Loucy (cell line): ENCODE measurements around the gene EHD2.

ENCODE experiments used
- H2AFZ ChIP-seq: fragments of 200-600 bp; sonication (generic); 2 replicates; pipeline ENCODE4 v1.6.0; 2016; ENCODE audit warnings: antibody characterized with exemption, mild to moderate bottlenecking, low read length, moderate library complexity
- H3F3A ChIP-seq: fragments of 200-600 bp; 2 replicates; pipeline ENCODE4 v1.6.0; 2016; ENCODE audit warnings: antibody characterized with exemption, low read depth, mild to moderate bottlenecking
- H3K27me3 ChIP-seq: fragments of 200-600 bp; sonication (generic); 2 replicates; pipeline ENCODE4 v1.6.1; 2014; ENCODE audit warnings: low read length, mild to moderate bottlenecking; ENCODE audit not compliant: insufficient read depth, poor library complexity, severe bottlenecking
- H3K36me3 ChIP-seq: fragments of 200-600 bp; sonication (generic); 2 replicates; pipeline ENCODE4 v1.6.1; 2016; ENCODE audit warnings: low read length; ENCODE audit not compliant: insufficient read depth
- H3K4me1 ChIP-seq: fragments of 200-600 bp; sonication (generic); 2 replicates; pipeline ENCODE4 v1.5.1; 2014; ENCODE audit warnings: low read length, mild to moderate bottlenecking; ENCODE audit not compliant: insufficient read depth, poor library complexity, severe bottlenecking
- H3K4me2 ChIP-seq: fragments of 200-600 bp; sonication (generic); 2 replicates; pipeline ENCODE4 v1.6.0; 2014; ENCODE audit warnings: antibody characterized with exemption, low read length, low read depth, mild to moderate bottlenecking; ENCODE audit not compliant: poor library complexity, severe bottlenecking
- H3K4me3 ChIP-seq: fragments of 200-600 bp; sonication (generic); 2 replicates; pipeline ENCODE4 v1.5.1; 2014; ENCODE audit warnings: low read length, mild to moderate bottlenecking, mixed read lengths; ENCODE audit not compliant: poor library complexity, severe bottlenecking
- H3K79me2 ChIP-seq: fragments of 200-600 bp; sonication (generic); 2 replicates; pipeline ENCODE4 v1.6.1; 2014; ENCODE audit warnings: low read length; ENCODE audit not compliant: insufficient read depth
- H3K9ac ChIP-seq: fragments of 200-600 bp; sonication (generic); 2 replicates; pipeline ENCODE4 v1.6.0; 2014; ENCODE audit warnings: mild to moderate bottlenecking, low read depth, low read length, moderate library complexity; ENCODE audit not compliant: poor library complexity, severe bottlenecking
- H3K9me2 ChIP-seq: fragments of 200-600 bp; sonication (generic); replicated peaks from 2 replicates; pipeline ENCODE4 v1.6.1; 2016; ENCODE audit warnings: low read depth, low read length, mixed read lengths
- H3K9me3 ChIP-seq: fragments of 200-600 bp; sonication (generic); 2 replicates; pipeline ENCODE4 v1.6.1; 2014; ENCODE audit warnings: mild to moderate bottlenecking, antibody characterized with exemption, low read length, low read depth; ENCODE audit not compliant: insufficient read depth
- H4K20me1 ChIP-seq: fragments of 200-600 bp; sonication (generic); 2 replicates; pipeline ENCODE4 v1.6.0; 2014; ENCODE audit warnings: antibody characterized with exemption, low read length, mild to moderate bottlenecking; ENCODE audit not compliant: insufficient read depth, poor library complexity, severe bottlenecking
- EZH2phosphoT487 ChIP-seq: fragments of 200-600 bp; IDR thresholded peaks from 2 replicates; pipeline ENCODE4 v1.6.1; 2018; ENCODE audit warnings: antibody characterized with exemption, mild to moderate bottlenecking, moderate library complexity, borderline replicate concordance
- TF ChIP-seq, protein P1 (sequence below): fragments of 200-600 bp; sonication (generic); conservative IDR thresholded peaks from 2 replicates; pipeline ENCODE4 v1.5.1; 2014; ENCODE audit warnings: mild to moderate bottlenecking, antibody characterized with exemption, low read length

EHD2 gene

DNA sequence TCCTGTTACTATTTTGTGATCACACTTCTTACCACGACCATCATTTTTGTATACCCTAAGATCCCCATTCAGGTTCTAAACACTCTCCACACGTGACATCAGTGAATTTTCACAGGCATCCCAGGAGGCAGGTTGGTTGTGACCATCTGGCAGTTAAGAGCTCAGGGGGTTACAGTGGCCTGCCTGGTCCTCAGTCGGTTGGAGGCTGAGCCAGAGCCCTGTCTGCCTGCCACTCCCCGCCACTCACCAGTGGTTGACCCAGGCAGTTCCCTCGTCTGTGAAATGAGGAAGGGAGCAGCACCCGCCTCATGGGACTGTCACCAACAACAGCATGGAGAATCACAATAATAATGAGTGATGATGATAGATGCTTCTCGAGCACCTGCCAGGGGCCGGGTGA, 36.4 kb upstream of the EHD2 start:
- Histone ChIP-seq H3K9me2 (no peaks in the 10 kb centered on the region), H3K4me3 (no peak overlapping the region), H3K27me3 (no peaks in the 10 kb centered on the region), H3K79me2 (no peaks in the 10 kb centered on the region), H3K9ac (no peak overlapping the region), H3K4me1 (no peaks in the 10 kb centered on the region), H3F3A (no peaks in the 10 kb centered on the region), H3K36me3 (peaks cover 39% of the 10 kb centered on the region; the same call in 1 of the 2 replicates), H3K4me2 (no peak overlapping the region), H4K20me1 (no peaks in the 10 kb centered on the region), H2AFZ (no peak overlapping the region), H3K9me3 (no peaks in the 10 kb centered on the region)
- no peak for TF ChIP-seq EZH2phosphoT487
- TF ChIP-seq, protein P1, sequence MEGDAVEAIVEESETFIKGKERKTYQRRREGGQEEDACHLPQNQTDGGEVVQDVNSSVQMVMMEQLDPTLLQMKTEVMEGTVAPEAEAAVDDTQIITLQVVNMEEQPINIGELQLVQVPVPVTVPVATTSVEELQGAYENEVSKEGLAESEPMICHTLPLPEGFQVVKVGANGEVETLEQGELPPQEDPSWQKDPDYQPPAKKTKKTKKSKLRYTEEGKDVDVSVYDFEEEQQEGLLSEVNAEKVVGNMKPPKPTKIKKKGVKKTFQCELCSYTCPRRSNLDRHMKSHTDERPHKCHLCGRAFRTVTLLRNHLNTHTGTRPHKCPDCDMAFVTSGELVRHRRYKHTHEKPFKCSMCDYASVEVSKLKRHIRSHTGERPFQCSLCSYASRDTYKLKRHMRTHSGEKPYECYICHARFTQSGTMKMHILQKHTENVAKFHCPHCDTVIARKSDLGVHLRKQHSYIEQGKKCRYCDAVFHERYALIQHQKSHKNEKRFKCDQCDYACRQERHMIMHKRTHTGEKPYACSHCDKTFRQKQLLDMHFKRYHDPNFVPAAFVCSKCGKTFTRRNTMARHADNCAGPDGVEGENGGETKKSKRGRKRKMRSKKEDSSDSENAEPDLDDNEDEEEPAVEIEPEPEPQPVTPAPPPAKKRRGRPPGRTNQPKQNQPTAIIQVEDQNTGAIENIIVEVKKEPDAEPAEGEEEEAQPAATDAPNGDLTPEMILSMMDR = no peak

DNA sequence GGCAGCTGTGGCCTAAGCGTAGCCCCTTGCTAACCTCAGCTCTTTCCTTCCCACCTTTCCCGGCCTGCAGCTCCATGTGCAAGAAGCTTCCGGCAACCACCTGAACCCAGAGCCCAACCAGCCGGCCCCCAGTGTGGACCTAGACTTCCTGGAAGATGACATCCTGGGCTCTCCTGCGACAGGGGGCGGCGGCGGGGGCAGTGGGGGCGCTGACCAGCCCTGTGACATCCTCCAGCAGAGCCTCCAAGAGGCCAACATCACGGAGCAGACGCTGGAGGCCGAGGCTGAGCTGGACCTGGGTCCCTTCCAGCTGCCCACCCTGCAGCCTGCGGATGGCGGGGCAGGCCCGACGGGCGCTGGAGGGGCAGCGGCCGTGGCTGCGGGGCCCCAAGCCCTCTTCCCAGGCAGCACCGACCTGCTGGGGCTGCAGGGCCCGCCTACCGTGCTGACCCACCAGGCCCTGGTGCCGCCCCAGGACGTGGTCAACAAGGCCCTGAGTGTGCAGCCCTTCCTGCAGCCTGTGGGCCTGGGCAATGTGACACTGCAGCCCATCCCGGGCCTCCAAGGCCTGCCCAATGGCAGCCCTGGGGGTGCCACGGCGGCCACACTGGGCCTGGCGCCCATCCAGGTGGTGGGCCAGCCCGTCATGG, 33.8 kb upstream of the EHD2 start:
- Histone ChIP-seq H3K9me3 (no peaks in the 10 kb centered on the region), H3K4me2 (no peak overlapping the region), H3K36me3 (peaks cover 23% of the 10 kb centered on the region; the same call in 1 of the 2 replicates), H3K4me1 (no peaks in the 10 kb centered on the region), H3F3A (no peaks in the 10 kb centered on the region), H3K27me3 (no peaks in the 10 kb centered on the region), H3K4me3 (no peak overlapping the region), H4K20me1 (no peaks in the 10 kb centered on the region), H2AFZ (no peak overlapping the region), H3K9ac (no peak overlapping the region), H3K79me2 (no peaks in the 10 kb centered on the region), H3K9me2 (no peaks in the 10 kb centered on the region)
- no peak for TF ChIP-seq EZH2phosphoT487
- TF ChIP-seq, protein P1 = no peak

DNA sequence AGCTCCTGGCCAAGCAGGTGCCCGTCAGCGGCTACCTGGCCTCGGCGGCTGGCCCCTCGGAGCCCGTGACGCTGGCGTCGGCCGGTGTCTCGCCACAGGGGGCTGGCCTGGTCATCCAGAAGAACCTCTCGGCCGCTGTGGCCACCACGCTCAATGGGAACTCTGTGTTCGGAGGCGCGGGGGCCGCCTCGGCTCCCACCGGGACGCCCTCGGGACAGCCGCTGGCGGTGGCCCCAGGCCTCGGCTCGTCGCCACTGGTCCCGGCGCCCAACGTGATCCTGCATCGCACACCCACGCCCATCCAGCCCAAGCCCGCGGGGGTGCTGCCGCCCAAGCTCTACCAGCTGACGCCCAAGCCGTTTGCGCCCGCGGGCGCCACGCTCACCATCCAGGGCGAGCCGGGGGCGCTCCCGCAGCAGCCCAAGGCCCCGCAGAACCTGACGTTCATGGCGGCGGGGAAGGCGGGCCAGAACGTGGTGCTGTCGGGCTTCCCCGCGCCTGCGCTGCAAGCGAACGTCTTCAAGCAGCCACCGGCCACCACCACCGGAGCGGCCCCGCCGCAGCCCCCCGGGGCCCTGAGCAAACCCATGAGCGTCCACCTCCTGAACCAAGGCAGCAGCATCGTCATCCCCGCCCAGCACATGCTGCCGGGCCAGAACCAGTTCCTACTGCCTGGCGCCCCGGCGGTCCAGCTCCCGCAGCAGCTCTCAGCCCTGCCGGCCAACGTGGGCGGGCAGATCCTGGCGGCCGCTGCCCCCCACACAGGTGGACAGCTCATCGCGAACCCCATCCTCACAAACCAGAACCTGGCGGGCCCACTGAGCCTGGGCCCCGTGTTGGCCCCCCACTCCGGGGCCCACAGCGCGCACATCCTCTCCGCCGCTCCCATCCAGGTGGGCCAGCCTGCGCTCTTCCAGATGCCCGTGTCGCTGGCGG, 33.0 kb upstream of the EHD2 start:
- Histone ChIP-seq H3K9ac (no peak overlapping the region), H3K9me2 (no peaks in the 10 kb centered on the region), H3K4me1 (no peaks in the 10 kb centered on the region), H3K4me2 (no peak overlapping the region), H2AFZ (no peak overlapping the region), H3K27me3 (no peaks in the 10 kb centered on the region), H3K4me3 (no peak overlapping the region), H4K20me1 (no peaks in the 10 kb centered on the region), H3K36me3 (peaks cover 19% of the 10 kb centered on the region; the same call in 1 of the 2 replicates), H3F3A (no peaks in the 10 kb centered on the region), H3K79me2 (no peaks in the 10 kb centered on the region), H3K9me3 (no peaks in the 10 kb centered on the region)
- TF ChIP-seq, protein P1 = no peak
